Measurements from ENCODE around the gene GLB1L2.

DNA sequence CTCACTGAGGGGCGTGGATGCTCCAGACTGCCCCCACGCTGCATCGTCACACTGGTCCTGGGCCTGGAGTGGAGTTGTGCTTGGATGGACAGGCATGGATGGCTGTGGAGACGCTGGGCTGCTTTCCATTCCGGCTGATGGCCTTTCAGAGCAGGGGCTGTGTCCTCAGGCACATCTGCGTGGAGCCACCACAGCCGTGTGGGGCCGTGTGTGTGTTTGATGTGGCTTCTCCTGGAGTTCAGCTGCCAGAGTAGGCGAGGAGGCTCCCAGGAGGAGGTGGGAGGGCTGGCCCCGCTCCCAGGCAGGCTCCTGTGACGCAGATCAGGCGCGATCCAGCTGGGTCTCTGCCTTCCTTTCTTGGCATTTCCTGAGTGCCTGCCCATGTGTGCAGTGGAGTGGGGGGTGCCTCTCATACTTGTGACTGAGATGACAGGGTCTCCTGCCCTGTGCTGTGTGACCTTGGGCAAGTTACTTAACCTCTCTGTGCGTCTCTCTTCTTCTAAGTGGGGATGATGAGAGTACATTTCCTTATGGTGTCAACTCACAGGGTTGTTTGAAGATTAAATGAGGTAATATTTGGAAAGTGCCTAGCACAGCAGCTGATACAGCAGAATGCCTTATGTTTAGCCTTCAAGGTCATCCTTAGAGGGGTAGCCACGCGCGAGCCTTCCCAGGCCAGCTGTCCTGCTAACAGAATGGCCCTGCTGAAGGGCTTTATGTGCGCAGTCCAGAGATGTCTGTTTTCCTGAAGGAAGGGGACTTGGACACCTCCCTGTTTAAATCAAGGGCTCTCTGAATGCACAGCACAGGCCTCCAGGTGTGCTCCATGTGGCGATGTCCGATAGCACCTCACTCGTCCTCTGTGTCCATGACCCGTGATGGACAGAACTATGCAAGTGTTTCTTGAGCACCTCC, 33.5 kb downstream of the GLB1L2 start:
- TF ChIP-seq GABPA (IDR thresholded peaks at IDR 0.05; ENCODE audit: low read depth) (no peak), YY1 (IDR thresholded peaks at IDR 0.05; ENCODE audit: low read depth) (no peak), TEAD4 (IDR thresholded peaks at IDR 0.05; ENCODE audit: borderline replicate concordance, insufficient read depth) (no peak), ELF1 (IDR thresholded peaks at IDR 0.05) (no peak), POLR2AphosphoS5 (IDR thresholded peaks at IDR 0.05; ENCODE audit: low read depth, low read length) (no peak), RAD21 (IDR thresholded peaks at IDR 0.05; ENCODE audit: low read length) (no peak), SIN3A (IDR thresholded peaks at IDR 0.05; ENCODE audit: borderline replicate concordance, low read depth, low read length) (no peak), FOXJ3 (CRISPR knock-in tag; IDR thresholded peaks at IDR 0.05) (no peak)
- TF ChIP-seq, protein P1, sequence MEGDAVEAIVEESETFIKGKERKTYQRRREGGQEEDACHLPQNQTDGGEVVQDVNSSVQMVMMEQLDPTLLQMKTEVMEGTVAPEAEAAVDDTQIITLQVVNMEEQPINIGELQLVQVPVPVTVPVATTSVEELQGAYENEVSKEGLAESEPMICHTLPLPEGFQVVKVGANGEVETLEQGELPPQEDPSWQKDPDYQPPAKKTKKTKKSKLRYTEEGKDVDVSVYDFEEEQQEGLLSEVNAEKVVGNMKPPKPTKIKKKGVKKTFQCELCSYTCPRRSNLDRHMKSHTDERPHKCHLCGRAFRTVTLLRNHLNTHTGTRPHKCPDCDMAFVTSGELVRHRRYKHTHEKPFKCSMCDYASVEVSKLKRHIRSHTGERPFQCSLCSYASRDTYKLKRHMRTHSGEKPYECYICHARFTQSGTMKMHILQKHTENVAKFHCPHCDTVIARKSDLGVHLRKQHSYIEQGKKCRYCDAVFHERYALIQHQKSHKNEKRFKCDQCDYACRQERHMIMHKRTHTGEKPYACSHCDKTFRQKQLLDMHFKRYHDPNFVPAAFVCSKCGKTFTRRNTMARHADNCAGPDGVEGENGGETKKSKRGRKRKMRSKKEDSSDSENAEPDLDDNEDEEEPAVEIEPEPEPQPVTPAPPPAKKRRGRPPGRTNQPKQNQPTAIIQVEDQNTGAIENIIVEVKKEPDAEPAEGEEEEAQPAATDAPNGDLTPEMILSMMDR (IDR thresholded peaks at IDR 0.05), result no peak
- TF ChIP-seq, protein P2, sequence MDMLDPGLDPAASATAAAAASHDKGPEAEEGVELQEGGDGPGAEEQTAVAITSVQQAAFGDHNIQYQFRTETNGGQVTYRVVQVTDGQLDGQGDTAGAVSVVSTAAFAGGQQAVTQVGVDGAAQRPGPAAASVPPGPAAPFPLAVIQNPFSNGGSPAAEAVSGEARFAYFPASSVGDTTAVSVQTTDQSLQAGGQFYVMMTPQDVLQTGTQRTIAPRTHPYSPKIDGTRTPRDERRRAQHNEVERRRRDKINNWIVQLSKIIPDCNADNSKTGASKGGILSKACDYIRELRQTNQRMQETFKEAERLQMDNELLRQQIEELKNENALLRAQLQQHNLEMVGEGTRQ (IDR thresholded peaks at IDR 0.05; ENCODE audit: borderline replicate concordance, low read depth, low read length), result no peak
- TF ChIP-seq, protein P3, sequence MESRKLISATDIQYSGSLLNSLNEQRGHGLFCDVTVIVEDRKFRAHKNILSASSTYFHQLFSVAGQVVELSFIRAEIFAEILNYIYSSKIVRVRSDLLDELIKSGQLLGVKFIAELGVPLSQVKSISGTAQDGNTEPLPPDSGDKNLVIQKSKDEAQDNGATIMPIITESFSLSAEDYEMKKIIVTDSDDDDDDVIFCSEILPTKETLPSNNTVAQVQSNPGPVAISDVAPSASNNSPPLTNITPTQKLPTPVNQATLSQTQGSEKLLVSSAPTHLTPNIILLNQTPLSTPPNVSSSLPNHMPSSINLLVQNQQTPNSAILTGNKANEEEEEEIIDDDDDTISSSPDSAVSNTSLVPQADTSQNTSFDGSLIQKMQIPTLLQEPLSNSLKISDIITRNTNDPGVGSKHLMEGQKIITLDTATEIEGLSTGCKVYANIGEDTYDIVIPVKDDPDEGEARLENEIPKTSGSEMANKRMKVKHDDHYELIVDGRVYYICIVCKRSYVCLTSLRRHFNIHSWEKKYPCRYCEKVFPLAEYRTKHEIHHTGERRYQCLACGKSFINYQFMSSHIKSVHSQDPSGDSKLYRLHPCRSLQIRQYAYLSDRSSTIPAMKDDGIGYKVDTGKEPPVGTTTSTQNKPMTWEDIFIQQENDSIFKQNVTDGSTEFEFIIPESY (IDR thresholded peaks at IDR 0.05; ENCODE audit: borderline replicate concordance, low read depth), result no peak
- TF ChIP-seq, protein P4, sequence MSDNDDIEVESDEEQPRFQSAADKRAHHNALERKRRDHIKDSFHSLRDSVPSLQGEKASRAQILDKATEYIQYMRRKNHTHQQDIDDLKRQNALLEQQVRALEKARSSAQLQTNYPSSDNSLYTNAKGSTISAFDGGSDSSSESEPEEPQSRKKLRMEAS (IDR thresholded peaks at IDR 0.05; ENCODE audit: low read depth), result no peak
- TF ChIP-seq, protein P5, sequence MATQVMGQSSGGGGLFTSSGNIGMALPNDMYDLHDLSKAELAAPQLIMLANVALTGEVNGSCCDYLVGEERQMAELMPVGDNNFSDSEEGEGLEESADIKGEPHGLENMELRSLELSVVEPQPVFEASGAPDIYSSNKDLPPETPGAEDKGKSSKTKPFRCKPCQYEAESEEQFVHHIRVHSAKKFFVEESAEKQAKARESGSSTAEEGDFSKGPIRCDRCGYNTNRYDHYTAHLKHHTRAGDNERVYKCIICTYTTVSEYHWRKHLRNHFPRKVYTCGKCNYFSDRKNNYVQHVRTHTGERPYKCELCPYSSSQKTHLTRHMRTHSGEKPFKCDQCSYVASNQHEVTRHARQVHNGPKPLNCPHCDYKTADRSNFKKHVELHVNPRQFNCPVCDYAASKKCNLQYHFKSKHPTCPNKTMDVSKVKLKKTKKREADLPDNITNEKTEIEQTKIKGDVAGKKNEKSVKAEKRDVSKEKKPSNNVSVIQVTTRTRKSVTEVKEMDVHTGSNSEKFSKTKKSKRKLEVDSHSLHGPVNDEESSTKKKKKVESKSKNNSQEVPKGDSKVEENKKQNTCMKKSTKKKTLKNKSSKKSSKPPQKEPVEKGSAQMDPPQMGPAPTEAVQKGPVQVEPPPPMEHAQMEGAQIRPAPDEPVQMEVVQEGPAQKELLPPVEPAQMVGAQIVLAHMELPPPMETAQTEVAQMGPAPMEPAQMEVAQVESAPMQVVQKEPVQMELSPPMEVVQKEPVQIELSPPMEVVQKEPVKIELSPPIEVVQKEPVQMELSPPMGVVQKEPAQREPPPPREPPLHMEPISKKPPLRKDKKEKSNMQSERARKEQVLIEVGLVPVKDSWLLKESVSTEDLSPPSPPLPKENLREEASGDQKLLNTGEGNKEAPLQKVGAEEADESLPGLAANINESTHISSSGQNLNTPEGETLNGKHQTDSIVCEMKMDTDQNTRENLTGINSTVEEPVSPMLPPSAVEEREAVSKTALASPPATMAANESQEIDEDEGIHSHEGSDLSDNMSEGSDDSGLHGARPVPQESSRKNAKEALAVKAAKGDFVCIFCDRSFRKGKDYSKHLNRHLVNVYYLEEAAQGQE (IDR thresholded peaks at IDR 0.05; ENCODE audit: low read depth, low read length), result no peak
